ENCODE data around the gene DENND6B. TPM values are rescaled to one million over a fixed set of nuclear protein-coding genes. Genes with fewer than 3 reads are reported as not detected.

The DENND6B gene
- total and polyA plus RNA-seq, 5 experiments from 2014 or later, result 0.53 to 9.1 (median 1.1) TPM

DNA sequence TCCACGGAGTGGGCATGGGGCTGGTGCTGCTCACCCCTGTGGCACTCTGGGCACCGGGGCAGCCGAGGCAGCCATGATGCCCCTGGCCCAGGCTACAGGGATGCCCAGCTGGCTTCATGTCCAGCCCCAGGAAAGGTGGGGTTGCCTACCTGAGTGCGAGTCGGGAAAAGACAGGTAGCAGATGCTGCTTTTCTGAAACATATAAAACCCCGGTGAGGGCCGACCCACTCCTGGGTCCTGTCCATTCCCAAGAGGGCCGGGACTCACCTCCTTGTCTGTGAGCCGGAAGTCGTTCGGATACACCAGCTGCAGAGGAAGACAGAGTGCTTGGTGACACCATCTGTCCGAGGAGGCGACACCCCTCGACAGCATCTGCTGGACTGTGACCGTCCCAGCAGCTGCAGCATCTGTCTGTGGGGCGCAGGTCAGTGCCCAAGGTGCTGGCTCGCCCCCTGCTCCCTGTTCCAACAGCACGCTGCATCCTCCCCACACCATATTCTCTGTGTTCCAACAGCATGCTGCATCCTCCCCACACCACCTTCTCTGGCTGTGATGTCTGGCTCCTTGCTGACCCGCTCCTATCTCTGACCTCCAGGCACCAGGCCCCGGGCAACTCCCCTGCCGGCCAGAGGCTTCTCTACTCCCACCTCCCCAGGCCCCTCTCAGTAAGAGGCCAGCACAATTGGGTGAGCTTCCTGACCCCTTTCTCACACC, 8.0 kb downstream of the DENND6B start:
- DNase-seq (peak in 1 of 10 donors; percentile 40), ATAC-seq (no peak)
- no peaks in the 10 kb centered on the region for H3K9me3 Mint-ChIP-seq
- peak overlapping the region in 1 of 10 donors; percentile 27 for H3K27ac Mint-ChIP-seq
- H3K4me1 Mint-ChIP-seq, result peaks cover 10 to 18% (median 16%) of the 10 kb centered on the region in 4 donors
- POLR2A ChIA-PET, result no interaction called here
- H3K36me3 Mint-ChIP-seq, result no peaks in the 10 kb centered on the region
- no peaks in the 10 kb centered on the region for H3K27me3 Mint-ChIP-seq
- H3K4me3 Mint-ChIP-seq, result no peak overlapping the region

DNA sequence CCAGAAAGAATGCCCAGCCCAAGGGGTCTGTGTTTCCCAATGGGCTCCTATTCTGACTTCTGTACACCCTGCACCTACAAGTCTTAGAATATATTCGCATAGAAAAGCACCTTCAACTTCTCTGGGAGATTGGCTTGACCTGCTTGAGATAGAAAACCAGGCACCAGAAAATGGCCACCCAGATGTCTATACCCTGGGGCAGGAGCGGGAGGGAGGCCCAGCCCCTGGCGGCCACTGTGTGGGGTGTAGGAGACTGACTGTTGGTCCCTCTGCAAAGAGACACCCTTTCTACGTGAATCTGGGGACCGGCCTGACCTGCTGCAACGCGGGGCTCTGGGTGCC, 8.5 kb downstream of the DENND6B start:
- ATAC-seq (no peak), DNase-seq (no peak)
- Mint-ChIP-seq H3K9me3 (no peaks in the 10 kb centered on the region), H3K4me1 (peaks cover 13 to 22% (median 20%) of the 10 kb centered on the region in 4 donors), H3K4me3 (no peak overlapping the region), H3K36me3 (no peaks in the 10 kb centered on the region), H3K27me3 (no peaks in the 10 kb centered on the region), H3K27ac (no peak overlapping the region)
- POLR2A ChIA-PET, result interaction anchor here (1.1 kb wide), 1 partner anchor 25 kb away, joined by 3 read pairs; no protein-coding TSS in a partner anchor

- peaks cover 13 to 22% (median 20%) of the 10 kb centered on the region in 4 donors for H3K4me1 Mint-ChIP-seq
- ATAC-seq, result no peak
- POLR2A ChIA-PET, result interaction anchor here (1.1 kb wide), 1 partner anchor 25 kb away, joined by 3 read pairs; no protein-coding TSS in a partner anchor
- peak in 1 of 10 donors; percentile 13 for DNase-seq
- no peak overlapping the region for H3K27ac Mint-ChIP-seq
- no peaks in the 10 kb centered on the region for H3K27me3 Mint-ChIP-seq
- H3K9me3 Mint-ChIP-seq, result no peaks in the 10 kb centered on the region
- H3K36me3 Mint-ChIP-seq, result no peaks in the 10 kb centered on the region
- no peak overlapping the region for H3K4me3 Mint-ChIP-seq
These were observed 9.1 kb downstream of the DENND6B start for GRCh38 chr22:50317674-50318073.

DNA sequence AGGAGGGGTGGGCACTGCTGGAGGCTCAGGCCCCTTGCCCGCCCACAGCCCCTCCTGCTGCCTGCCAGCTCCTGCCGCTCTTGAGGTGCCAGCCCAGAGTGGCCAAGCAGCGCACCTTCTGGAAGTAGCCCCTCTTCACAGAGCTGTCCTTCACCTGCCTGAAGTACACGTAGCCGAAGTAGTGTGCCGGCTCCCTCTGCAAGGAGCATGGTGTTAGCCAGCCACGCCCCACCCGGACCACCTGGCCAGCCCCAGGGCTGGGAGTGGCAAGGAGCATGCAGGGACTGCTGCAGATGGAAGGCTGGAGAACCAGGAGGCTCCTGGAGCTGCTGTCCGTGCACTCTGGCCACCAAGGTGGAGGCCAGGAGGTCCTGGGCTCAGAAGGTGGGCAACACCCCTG, 9.6 kb downstream of the DENND6B start:
- Mint-ChIP-seq H3K27ac (no peak overlapping the region), H3K4me3 (no peak overlapping the region), H3K9me3 (no peaks in the 10 kb centered on the region)

GRCh38 chr22:50316114-50317065, 10.4 kb downstream of the DENND6B start:
- H3K27me3 Mint-ChIP-seq, result no peaks in the 10 kb centered on the region
- no peaks in the 10 kb centered on the region for H3K36me3 Mint-ChIP-seq
- ATAC-seq, result no peak
- peak in 1 of 10 donors; percentile 58 for DNase-seq
- H3K4me3 Mint-ChIP-seq, result no peak overlapping the region
- POLR2A ChIA-PET, result interaction anchor here (0.7 to 4.3 kb wide), 3 partner anchors 12 to 41 kb away, joined by 3 to 19 read pairs (median 3); no protein-coding TSS in a partner anchor
- peaks cover 13 to 22% (median 20%) of the 10 kb centered on the region in 4 donors for H3K4me1 Mint-ChIP-seq
- no peaks in the 10 kb centered on the region for H3K9me3 Mint-ChIP-seq
- peak overlapping the region in 3 of 10 donors; percentile 7 to 21 (median 17) for H3K27ac Mint-ChIP-seq

More for the DNA sequence above, 9.6 kb downstream of the DENND6B start:
- POLR2A ChIA-PET, result interaction anchor here (1.1 to 4.3 kb wide), 2 partner anchors 23 to 24 kb away, joined by 3 to 19 read pairs; no protein-coding TSS in a partner anchor
- Mint-ChIP-seq H3K27me3 (no peaks in the 10 kb centered on the region), H3K36me3 (no peaks in the 10 kb centered on the region), H3K4me1 (peaks cover 13 to 22% (median 20%) of the 10 kb centered on the region in 4 donors)
- DNase-seq, result peak in 1 of 10 donors; percentile 47
- ATAC-seq, result no peak

- peaks cover 13 to 22% (median 20%) of the 10 kb centered on the region in 4 donors for H3K4me1 Mint-ChIP-seq
These were observed 11.3 kb downstream of the DENND6B start for GRCh38 chr22:50315289-50316113.

GRCh38 chr22:50314455-50315288, 12.1 kb downstream of the DENND6B start:
- DNase-seq (peak; percentile 39 to 83 (median 65)), ATAC-seq (peak; percentile 93 to 95)
- Mint-ChIP-seq H3K36me3 (no peaks in the 10 kb centered on the region), H3K4me3 (peak overlapping the region; percentile 80 to 99 (median 90)), H3K9me3 (no peaks in the 10 kb centered on the region), H3K27ac (peak overlapping the region; percentile 87 to 97 (median 94)), H3K27me3 (no peaks in the 10 kb centered on the region), H3K4me1 (peaks cover 13 to 22% (median 20%) of the 10 kb centered on the region in 4 donors)
- POLR2A ChIA-PET, result interaction anchor here (0.9 to 4.3 kb wide), 9 partner anchors 10 to 211 kb away, joined by 3 to 19 read pairs (median 4); partner anchors contain the start of genes DENND6B, LMF2, NCAPH2 and SCO2

More at GRCh38 chr22:50315289-50316113, 11.3 kb downstream of the DENND6B start:
- POLR2A ChIA-PET, result interaction anchor here (0.7 to 4.3 kb wide), 7 partner anchors 10 to 192 kb away, joined by 3 to 19 read pairs (median 4); partner anchors contain the start of genes DENND6B, LMF2, NCAPH2 and TUBGCP6
- Mint-ChIP-seq H3K4me3 (peak overlapping the region; percentile 31 to 99 (median 74)), H3K9me3 (no peaks in the 10 kb centered on the region), H3K27ac (peak overlapping the region; percentile 37 to 95 (median 84)), H3K36me3 (no peaks in the 10 kb centered on the region), H3K27me3 (no peaks in the 10 kb centered on the region)
- DNase-seq, result peak in 1 of 10 donors; percentile 44
- ATAC-seq, result no peak

GRCh38 chr22:50314081-50314454, 12.7 kb downstream of the DENND6B start:
- peak in 1 of 10 donors; percentile 2 for DNase-seq
- Mint-ChIP-seq H3K36me3 (no peaks in the 10 kb centered on the region), H3K27me3 (no peaks in the 10 kb centered on the region), H3K9me3 (no peaks in the 10 kb centered on the region), H3K27ac (peak overlapping the region; percentile 87 to 97 (median 94)), H3K4me3 (peak overlapping the region; percentile 80 to 99 (median 90)), H3K4me1 (peaks cover 13 to 22% (median 20%) of the 10 kb centered on the region in 4 donors)
- ATAC-seq, result no peak
- POLR2A ChIA-PET, result interaction anchor here (0.8 to 4.3 kb wide), 10 partner anchors 9 to 212 kb away, joined by 3 to 19 read pairs (median 4); partner anchors contain the start of genes DENND6B, LMF2, NCAPH2 and SCO2

DNA sequence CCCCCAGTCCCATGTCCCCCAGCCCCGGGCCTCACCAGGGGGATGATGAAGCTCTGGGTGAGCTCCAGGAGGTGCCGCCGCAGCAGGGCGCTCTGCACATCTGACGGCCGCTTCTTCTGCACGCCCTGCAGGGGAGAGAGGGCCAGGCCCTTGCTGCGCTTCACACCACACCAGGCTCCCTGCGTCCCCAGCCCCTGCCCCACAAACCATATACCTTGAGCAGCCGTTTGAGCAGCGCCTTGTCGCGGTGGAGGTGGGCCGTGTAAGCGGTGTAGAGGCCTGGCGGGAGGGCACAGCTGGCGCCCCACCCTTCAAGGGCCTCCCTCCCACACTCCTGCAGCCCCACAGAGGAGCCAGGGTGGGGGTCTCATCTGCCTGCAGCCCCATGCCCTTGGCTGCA, 13.2 kb downstream of the DENND6B start:
- peak in 2 of 10 donors; percentile 11 to 60 for DNase-seq
- peaks cover 15 to 26% (median 23%) of the 10 kb centered on the region in 4 donors for H3K4me1 Mint-ChIP-seq
- POLR2A ChIA-PET, result interaction anchor here (0.8 to 4.3 kb wide), 7 partner anchors 8 to 127 kb away, joined by 3 to 19 read pairs (median 4); partner anchors contain the start of genes DENND6B and TUBGCP6

DNA sequence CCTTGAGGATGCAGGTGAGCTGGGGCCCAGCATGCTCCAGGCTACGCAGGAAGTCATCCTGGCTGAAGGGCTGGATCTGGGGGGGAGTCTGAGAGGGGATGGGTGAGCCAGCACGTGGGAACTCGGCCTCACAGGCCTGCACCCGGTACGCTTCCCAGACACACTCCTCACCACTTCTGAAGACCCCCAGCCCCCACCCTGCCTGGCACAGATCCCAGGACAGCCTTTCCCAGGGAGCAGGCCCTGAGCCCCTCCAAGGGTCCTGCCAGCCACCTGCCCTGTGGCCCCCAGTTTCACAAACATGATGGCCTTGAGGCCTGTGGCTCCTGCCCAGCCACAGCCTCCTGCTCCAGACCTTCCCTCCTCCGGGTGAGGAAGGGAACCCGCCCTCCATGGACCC, 13.8 kb downstream of the DENND6B start:
- Mint-ChIP-seq H3K36me3 (no peaks in the 10 kb centered on the region), H3K4me1 (peaks cover 15 to 28% (median 25%) of the 10 kb centered on the region in 4 donors), H3K9me3 (no peaks in the 10 kb centered on the region), H3K4me3 (peak overlapping the region in 1 of 10 donors; percentile 8), H3K27me3 (peaks cover 0 to 1% (median 0%) of the 10 kb centered on the region in 5 donors), H3K27ac (peak overlapping the region in 3 of 10 donors; percentile 43 to 94 (median 82))
- DNase-seq, result peak in 2 of 10 donors; percentile 3 to 43
- no peak for ATAC-seq
- POLR2A ChIA-PET, result interaction anchor here (0.8 to 4.3 kb wide), 7 partner anchors 10 to 126 kb away, joined by 3 to 19 read pairs (median 4); partner anchors contain the start of genes DENND6B and TUBGCP6

More for the DNA sequence above, 13.2 kb downstream of the DENND6B start:
- Mint-ChIP-seq H3K27me3 (peaks cover 0 to 1% (median 0%) of the 10 kb centered on the region in 5 donors), H3K4me3 (peak overlapping the region; percentile 24 to 99 (median 90)), H3K27ac (peak overlapping the region; percentile 40 to 97 (median 94)), H3K9me3 (no peaks in the 10 kb centered on the region), H3K36me3 (no peaks in the 10 kb centered on the region)
- ATAC-seq, result no peak
